Erythroblast (primary cell): ENCODE results near the gene CPNE2.

Source experiments
- GATA1 ChIP-seq: IDR thresholded peaks from 2 replicates; pipeline ENCODE4 v1.6.1; 2011; ENCODE audit warnings: low read depth, mild to moderate bottlenecking, control low read depth, low read length, moderate library complexity
- POLR2A ChIP-seq: IDR thresholded peaks from 2 replicates; pipeline ENCODE4 v1.6.1; 2011; ENCODE audit warnings: mild to moderate bottlenecking, low read length

- no peak for TF ChIP-seq POLR2A
- no peak for TF ChIP-seq GATA1
Observed at GRCh38 chr16:57118461-57119084, 26.2 kb downstream of the CPNE2 start.
